IMR-90 (cell line): Measurements from ENCODE around the gene GGNBP2. TPM values are rescaled to one million over a fixed set of nuclear protein-coding genes. Genes with fewer than 3 reads are reported as not detected.

Experiments used
- ATAC-seq: fragments of 200-7000 bp; cut with Tn5 transposase; 2 replicates; pipeline ENCODE4 v1.9.1; 2020; ENCODE audit warnings: low read depth, mild to moderate bottlenecking, moderate library complexity
- BruUV-seq: library from RNA; stranded (reverse); fragments of 400-500 nt; replicated peaks from 2 replicates; lab custom pipeline; 2021; lab: Mats Ljungman, UMichigan
- CTCF ChIA-PET: fragments of 300-600 bp; formaldehyde crosslinking; extraction: SDS; loops from one replicate; lab custom pipeline; 2021; ENCODE audit warnings: antibody characterized with exemption; lab: Yijun Ruan, JAX
- POLR2A ChIA-PET: fragments of 300-600 bp; sonication (Branson Sonifier 250); formaldehyde crosslinking; loops from one replicate; lab custom pipeline; 2022; ENCODE audit warnings: antibody characterized with exemption; ENCODE audit not compliant: unreplicated experiment; lab: Charles Lee
- DNase-seq: peaks from one replicate; pipeline ENCODE4 v3.0.0; 2013
- H2AFZ ChIP-seq: replicated peaks from 2 replicates; pipeline ENCODE3; 2013; ENCODE audit warnings: low read length, mild to moderate bottlenecking; ENCODE audit not compliant: poor library complexity
- H2AK5ac ChIP-seq: 2 replicates; pipeline ENCODE4 v1.6.1; 2013; ENCODE audit warnings: low read depth, low read length, inconsistent platforms
- H2AK9ac ChIP-seq: replicated peaks from 2 replicates; pipeline ENCODE3; 2013; ENCODE audit warnings: mild to moderate bottlenecking, low read depth, low read length, moderate library complexity; ENCODE audit not compliant: poor library complexity
- H2BK120ac ChIP-seq: 2 replicates; pipeline ENCODE4 v1.6.1; 2013; ENCODE audit warnings: low read depth, low read length, inconsistent platforms
- H2BK15ac ChIP-seq: 3 replicates; pipeline ENCODE4 v1.6.1; 2013; ENCODE audit warnings: low read depth, low read length, inconsistent platforms
- H2BK20ac ChIP-seq: 2 replicates; pipeline ENCODE4 v1.6.1; 2013; ENCODE audit warnings: low read depth, mild to moderate bottlenecking, inconsistent platforms, low read length, moderate library complexity
- H2BK5ac ChIP-seq: 2 replicates; pipeline ENCODE4 v1.6.1; 2013; ENCODE audit warnings: mild to moderate bottlenecking, low read depth, low read length, inconsistent platforms; ENCODE audit not compliant: poor library complexity, severe bottlenecking
- H3K14ac ChIP-seq: replicated peaks from 2 replicates; pipeline ENCODE4 v1.6.1; 2013; ENCODE audit warnings: low read depth, low read length, inconsistent platforms
- H3K18ac ChIP-seq: 2 replicates; pipeline ENCODE4 v1.6.1; 2013; ENCODE audit warnings: low read depth, low read length, control low read depth
- H3K23ac ChIP-seq: 2 replicates; pipeline ENCODE4 v1.6.1; 2013; ENCODE audit warnings: low read depth, low read length, inconsistent platforms
- H3K27ac ChIP-seq: 2 replicates; pipeline ENCODE4 v1.5.1; 2013; ENCODE audit warnings: mild to moderate bottlenecking, control low read depth, low read length; ENCODE audit not compliant: insufficient read depth
- H3K27me3 ChIP-seq: 2 replicates; pipeline ENCODE4 v1.6.1; 2013; ENCODE audit warnings: low read length; ENCODE audit not compliant: control insufficient read depth, insufficient read depth
- H3K36me3 ChIP-seq: 2 replicates; pipeline ENCODE4 v1.6.1; 2013; ENCODE audit warnings: low read length, mixed read lengths; ENCODE audit not compliant: control insufficient read depth, insufficient read depth
- H3K4ac ChIP-seq: 2 replicates; pipeline ENCODE4 v1.6.1; 2013; ENCODE audit warnings: low read depth, low read length, inconsistent platforms
- H3K4me1 ChIP-seq: 2 replicates; pipeline ENCODE4 v1.6.1; 2013; ENCODE audit warnings: low read length, mixed read lengths; ENCODE audit not compliant: control insufficient read depth, insufficient read depth
- H3K4me2 ChIP-seq: 2 replicates; pipeline ENCODE4 v1.6.1; 2013; ENCODE audit warnings: low read depth, mild to moderate bottlenecking, control low read depth, low read length, moderate library complexity
- H3K4me3 ChIP-seq: 2 replicates; pipeline ENCODE4 v1.5.1; 2013; ENCODE audit warnings: low read depth, mild to moderate bottlenecking, control low read depth, low read length, moderate library complexity; ENCODE audit not compliant: insufficient read depth
- H3K56ac ChIP-seq: 2 replicates; pipeline ENCODE4 v1.6.1; 2013; ENCODE audit warnings: low read length, inconsistent platforms; ENCODE audit not compliant: insufficient read depth; ENCODE audit errors: extremely low read depth
- H3K79me1 ChIP-seq, 2 experiments: 2 replicates each; pipeline ENCODE4 v1.6.1; 2013; ENCODE audit warnings: low read length in 2 of 2, inconsistent platforms in 1 of 2, low read depth in 1 of 2
- H3K9ac ChIP-seq: 2 replicates; pipeline ENCODE4 v1.6.1; 2013; ENCODE audit warnings: low read depth, low read length, control low read depth
- H3K9me1 ChIP-seq: 2 replicates; pipeline ENCODE4 v1.6.1; 2013; ENCODE audit warnings: low read length, inconsistent platforms; ENCODE audit not compliant: insufficient read depth
- H3K9me3 ChIP-seq: 2 replicates; pipeline ENCODE4 v1.6.1; 2013; ENCODE audit warnings: low read length; ENCODE audit not compliant: control insufficient read depth, insufficient read depth
- H4K20me1 ChIP-seq: 2 replicates; pipeline ENCODE4 v1.6.1; 2013; ENCODE audit warnings: low read length, inconsistent platforms; ENCODE audit not compliant: insufficient read depth
- H4K5ac ChIP-seq: 2 replicates; pipeline ENCODE4 v1.6.1; 2013; ENCODE audit warnings: mild to moderate bottlenecking, low read depth, low read length, control low read depth
- H4K8ac ChIP-seq, 2 experiments: 2 replicates each; pipeline ENCODE4 v1.6.1; 2013; ENCODE audit warnings: low read depth in 2 of 2, low read length in 2 of 2, control low read depth in 1 of 2, inconsistent platforms in 1 of 2
- H4K91ac ChIP-seq: 2 replicates; pipeline ENCODE4 v1.6.1; 2013; ENCODE audit warnings: low read depth, low read length, inconsistent platforms; ENCODE audit not compliant: insufficient read depth
- CTCF ChIP-seq: conservative IDR thresholded peaks from 2 replicates; pipeline ENCODE4 v1.5.1; 2012; ENCODE audit warnings: mild to moderate bottlenecking, low read depth, low read length, improper control_type of control experiment
- FOS ChIP-seq: fragments of 150-350 bp; IDR thresholded peaks from 2 replicates; pipeline ENCODE4 v1.6.1; 2016; ENCODE audit warnings: low read depth, low read length
- MAZ ChIP-seq: IDR thresholded peaks from 2 replicates; pipeline ENCODE4 v1.6.1; 2012; ENCODE audit warnings: low read depth, mild to moderate bottlenecking, low read length, improper control_type of control experiment, moderate library complexity, borderline replicate concordance
- POLR2A ChIP-seq: IDR thresholded peaks from 2 replicates; pipeline ENCODE4 v1.6.1; 2012; ENCODE audit warnings: mild to moderate bottlenecking, low read depth, low read length
- RAD21 ChIP-seq: IDR thresholded peaks from 2 replicates; pipeline ENCODE4 v1.6.1; 2012; ENCODE audit warnings: low read length, improper control_type of control experiment
- SMC3 ChIP-seq: fragments of 150-350 bp; IDR thresholded peaks from 2 replicates; pipeline ENCODE4 v1.6.1; 2016; ENCODE audit warnings: low read depth, mild to moderate bottlenecking, antibody characterized with exemption, low read length, moderate library complexity
- WGBS, 2 experiments: methylation state at CpG; one replicate each; pipeline versions ENCODE4 v1.1.5 to v1.1.7; 2013; ENCODE audit warnings: missing lambda C conversion rate in 2 of 2; ENCODE audit not compliant: insufficient read length in 1 of 2; ENCODE audit errors: extremely low coverage in 2 of 2; 5-methylcytosine and 5-hydroxymethylcytosine counted together
- dilution Hi-C: fragments of 300-500 bp; cut with HindIII; formaldehyde crosslinking; loops from one replicate; pipeline ENCODE4 v1.14.3; 2018; ENCODE audit warnings: low sequenced_read_pairs; ENCODE audit not compliant: unreplicated experiment
- in situ Hi-C: fragments of 300-500 bp; cut with MboI; formaldehyde crosslinking; loops from 3 replicates; pipeline ENCODE4 v1.14.3; 2019; ENCODE audit warnings: low sequenced_read_pairs, inconsistent platforms, mixed read lengths
- intact Hi-C: fragments of 100-400 bp; cut with micrococcal nuclease; formaldehyde crosslinking; loops from 2 replicates; pipeline ENCODE4 v1.10.0; 2022
- polyA plus RNA-seq, 3 experiments: library from polyadenylated mRNA; depleted of rRNA; stranded (reverse); fragments of >200 nt; gene quantifications; 2 replicates each; pipeline ENCODE4 v1.2.3, GENCODE V29; 2012; ENCODE audit warnings: low replicate concordance in 1 of 3
- total RNA-seq: library from RNA; depleted of rRNA; stranded (reverse); fragments of >200 nt; gene quantifications from 2 replicates; pipeline ENCODE4 v1.2.3, GENCODE V29; 2012

GGNBP2 gene
- total and polyA plus RNA-seq, 2 of the 4 experiments (the other 2 are of a cell fraction): 40.7 to 56.2 TPM

GRCh38 chr17:36629252-36629847 lies 84.6 kb downstream of the GGNBP2 start:
- Histone ChIP-seq H3K9ac (no peak overlapping the region), H2AK9ac (peak overlapping the region; percentile 70), H3K27ac (no peak overlapping the region), H4K5ac (no peak overlapping the region), H3K4me1 (peaks cover 2% of the 10 kb centered on the region; the same call in 1 of the 2 replicates), H3K23ac (no peak overlapping the region), H2AK5ac (no peak overlapping the region), H3K18ac (no peak overlapping the region), H3K4me2 (no peak overlapping the region), H4K20me1 (no peaks in the 10 kb centered on the region; the same call in 1 of the 2 replicates), H3K56ac (no peak overlapping the region), H3K79me1 (no peaks in the 10 kb centered on the region), H3K36me3 (no peaks in the 10 kb centered on the region), H4K91ac (no peak overlapping the region), H3K9me1 (no peaks in the 10 kb centered on the region), H3K9me3 (no peaks in the 10 kb centered on the region), H2BK5ac (no peak overlapping the region), H3K27me3 (peaks cover 45% of the 10 kb centered on the region), H2BK15ac (no peak overlapping the region), H2AFZ (peak overlapping the region; percentile 57), H4K8ac (no peak overlapping the region), H2BK120ac (no peak overlapping the region), H3K4me3 (no peak overlapping the region), H3K14ac (no peak overlapping the region), H2BK20ac (no peak overlapping the region), H3K4ac (no peak overlapping the region)
- BruUV-seq: no TSS peak
- ATAC-seq: peak; percentile 97
- peak; percentile 51 for DNase-seq
- intact Hi-C loops (loop anchor here (1.0 to 2.0 kb wide), 4 partner anchors 418 to 743 kb away; no protein-coding TSS in a partner anchor), dilution Hi-C loops (loop anchor here (25.0 kb wide), 1 partner anchor 433 kb away; no protein-coding TSS in a partner anchor), in situ Hi-C loops (no loop called here)
- 0% methylated on average over 1 of the region's 14 CpGs; no CpG with 5 or more reads in 1 of the 2 experiments for WGBS, 2 experiments
- ChIA-PET CTCF (interaction anchor here (0.6 to 2.2 kb wide), 7 partner anchors 9 to 611 kb away, joined by 3 to 9 read pairs (median 3); no protein-coding TSS in a partner anchor), POLR2A (no interaction called here)
- TF ChIP-seq CTCF (peak; percentile 98), FOS (no peak), SMC3 (peak; percentile 90), MAZ (peak; percentile 31; the same call in 1 of the 2 replicates), POLR2A (no peak), RAD21 (peak; percentile 94)
